AG10803 (cell line): ENCODE results near the gene FOXK1.

Experiments used
- DNase-seq: peaks from one replicate; pipeline ENCODE4 v3.0.0; 2010; ENCODE audit warnings: low read depth
- H3K4me3 ChIP-seq: 2 replicates; pipeline ENCODE4 v1.5.1; 2011; ENCODE audit warnings: mild to moderate bottlenecking, low read length, control low read depth
- TF ChIP-seq, protein P1 (sequence below): conservative IDR thresholded peaks from 2 replicates; pipeline ENCODE4 v1.5.1; 2011; ENCODE audit warnings: mild to moderate bottlenecking, low read length, control low read depth, inconsistent platforms

The FOXK1 gene

DNA sequence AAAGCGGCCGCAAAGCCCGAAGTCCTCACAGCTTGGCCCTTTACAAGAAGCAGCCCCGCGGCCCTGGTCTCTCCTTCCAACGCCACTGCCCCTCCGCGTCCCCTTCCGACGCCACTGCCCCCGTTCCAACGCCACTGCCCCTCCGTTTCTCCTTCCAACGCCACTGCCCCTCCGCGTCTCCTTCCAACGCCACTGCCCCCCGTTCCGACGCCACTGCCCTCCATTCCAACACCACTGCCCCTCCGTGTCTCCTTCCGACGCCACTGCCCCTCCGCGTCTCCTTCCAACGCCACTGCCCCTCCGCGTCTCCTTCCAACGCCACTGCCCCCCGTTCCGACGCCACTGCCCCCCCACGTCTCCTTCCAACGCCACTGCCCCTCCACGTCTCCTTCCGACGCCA is 126.5 kb downstream of the FOXK1 start:
- H3K4me3 ChIP-seq: no peak overlapping the region
- TF ChIP-seq, protein P1, sequence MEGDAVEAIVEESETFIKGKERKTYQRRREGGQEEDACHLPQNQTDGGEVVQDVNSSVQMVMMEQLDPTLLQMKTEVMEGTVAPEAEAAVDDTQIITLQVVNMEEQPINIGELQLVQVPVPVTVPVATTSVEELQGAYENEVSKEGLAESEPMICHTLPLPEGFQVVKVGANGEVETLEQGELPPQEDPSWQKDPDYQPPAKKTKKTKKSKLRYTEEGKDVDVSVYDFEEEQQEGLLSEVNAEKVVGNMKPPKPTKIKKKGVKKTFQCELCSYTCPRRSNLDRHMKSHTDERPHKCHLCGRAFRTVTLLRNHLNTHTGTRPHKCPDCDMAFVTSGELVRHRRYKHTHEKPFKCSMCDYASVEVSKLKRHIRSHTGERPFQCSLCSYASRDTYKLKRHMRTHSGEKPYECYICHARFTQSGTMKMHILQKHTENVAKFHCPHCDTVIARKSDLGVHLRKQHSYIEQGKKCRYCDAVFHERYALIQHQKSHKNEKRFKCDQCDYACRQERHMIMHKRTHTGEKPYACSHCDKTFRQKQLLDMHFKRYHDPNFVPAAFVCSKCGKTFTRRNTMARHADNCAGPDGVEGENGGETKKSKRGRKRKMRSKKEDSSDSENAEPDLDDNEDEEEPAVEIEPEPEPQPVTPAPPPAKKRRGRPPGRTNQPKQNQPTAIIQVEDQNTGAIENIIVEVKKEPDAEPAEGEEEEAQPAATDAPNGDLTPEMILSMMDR: no peak
- no peak for DNase-seq

DNA sequence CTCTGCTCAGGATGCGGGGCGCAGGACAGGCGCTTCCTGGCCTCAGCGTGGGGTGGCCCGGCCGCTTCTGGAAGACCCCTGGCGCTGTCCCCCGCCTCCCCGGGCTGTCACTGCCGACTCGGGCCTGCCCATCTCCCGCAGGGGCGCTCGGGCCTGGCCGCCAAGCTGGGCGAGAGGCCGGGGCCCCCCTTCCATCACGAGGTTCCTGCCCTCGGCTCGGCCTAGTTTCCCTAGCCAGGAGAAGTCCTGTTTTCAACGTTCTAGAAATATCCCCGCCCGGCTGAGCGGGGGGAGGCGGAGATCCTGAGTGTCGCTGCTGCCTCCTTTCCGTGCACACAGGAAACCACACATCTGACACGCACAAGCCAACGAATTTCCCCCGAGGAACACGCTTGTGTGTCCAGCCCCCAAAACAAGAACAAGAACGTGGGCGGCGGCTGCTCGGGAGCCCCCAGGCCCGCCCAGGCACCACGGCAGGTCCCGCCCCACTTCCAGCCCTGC is 127.0 kb downstream of the FOXK1 start:
- no peak for DNase-seq
- TF ChIP-seq, protein P1: no peak
- H3K4me3 ChIP-seq: no peak overlapping the region

DNA sequence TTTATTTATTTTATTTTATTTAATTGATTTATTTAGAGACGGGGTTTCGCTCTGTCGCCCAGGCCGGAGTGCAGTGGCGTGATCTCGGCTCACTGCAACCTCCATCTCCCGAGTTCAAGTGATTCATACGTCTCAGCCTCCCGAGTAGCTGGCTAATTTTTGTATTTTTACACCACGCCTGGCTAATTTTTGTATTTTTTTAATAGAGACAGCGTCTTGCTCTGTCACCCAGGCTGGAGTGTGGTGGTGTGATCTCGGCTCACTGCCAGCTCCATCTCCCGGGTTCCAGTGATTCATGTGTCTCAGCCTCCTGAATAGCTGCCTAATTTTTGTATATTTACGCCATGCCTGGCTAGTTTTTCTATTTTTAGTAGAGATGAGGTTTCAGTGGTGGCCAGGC is 127.6 kb downstream of the FOXK1 start:
- TF ChIP-seq, protein P1: no peak
- H3K4me3 ChIP-seq: no peak overlapping the region
- DNase-seq: no peak

DNA sequence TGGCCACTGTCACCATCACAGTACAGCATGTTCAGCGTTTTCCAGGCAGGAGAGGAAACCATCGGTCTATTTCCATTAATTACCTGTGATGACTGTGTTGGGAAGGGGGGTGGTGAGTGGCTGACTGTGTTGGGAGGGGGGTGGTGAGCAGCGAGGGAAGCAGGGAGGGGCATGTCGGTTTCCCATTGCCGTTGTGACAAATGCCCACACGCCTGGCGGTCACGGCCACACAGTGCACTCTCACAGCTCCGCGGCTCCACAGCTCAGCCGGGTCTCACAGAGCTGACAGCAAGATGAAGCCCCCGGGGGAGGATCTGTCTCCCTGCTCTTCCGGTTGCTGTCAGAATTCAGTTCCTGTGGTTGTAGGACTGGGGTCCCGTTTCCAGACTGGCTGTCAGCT is 132.3 kb downstream of the FOXK1 start:
- no peak for DNase-seq
- no peak overlapping the region for H3K4me3 ChIP-seq
- TF ChIP-seq, protein P1: no peak

DNA sequence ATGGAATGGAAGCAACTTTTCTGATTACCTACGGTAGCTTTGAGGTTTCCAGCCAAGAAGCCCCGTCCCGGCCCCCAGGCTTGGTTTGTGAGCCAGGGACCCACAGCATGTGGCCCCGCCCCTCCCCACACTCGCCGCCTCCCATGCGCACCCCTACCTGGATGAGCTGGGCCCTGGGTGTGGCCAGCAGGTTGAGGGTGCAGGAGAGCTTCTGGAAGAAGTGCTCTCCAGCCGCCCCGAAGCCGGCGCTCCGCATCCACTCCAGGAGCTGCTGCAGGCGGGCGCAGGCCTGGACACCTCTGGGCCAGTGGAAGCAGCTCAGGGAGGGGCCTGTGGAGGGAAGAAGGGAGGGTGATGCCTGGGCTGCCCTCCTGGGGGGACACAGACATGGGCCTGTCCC is 133.0 kb downstream of the FOXK1 start:
- TF ChIP-seq, protein P1: no peak
- no peak for DNase-seq
- no peak overlapping the region for H3K4me3 ChIP-seq

DNA sequence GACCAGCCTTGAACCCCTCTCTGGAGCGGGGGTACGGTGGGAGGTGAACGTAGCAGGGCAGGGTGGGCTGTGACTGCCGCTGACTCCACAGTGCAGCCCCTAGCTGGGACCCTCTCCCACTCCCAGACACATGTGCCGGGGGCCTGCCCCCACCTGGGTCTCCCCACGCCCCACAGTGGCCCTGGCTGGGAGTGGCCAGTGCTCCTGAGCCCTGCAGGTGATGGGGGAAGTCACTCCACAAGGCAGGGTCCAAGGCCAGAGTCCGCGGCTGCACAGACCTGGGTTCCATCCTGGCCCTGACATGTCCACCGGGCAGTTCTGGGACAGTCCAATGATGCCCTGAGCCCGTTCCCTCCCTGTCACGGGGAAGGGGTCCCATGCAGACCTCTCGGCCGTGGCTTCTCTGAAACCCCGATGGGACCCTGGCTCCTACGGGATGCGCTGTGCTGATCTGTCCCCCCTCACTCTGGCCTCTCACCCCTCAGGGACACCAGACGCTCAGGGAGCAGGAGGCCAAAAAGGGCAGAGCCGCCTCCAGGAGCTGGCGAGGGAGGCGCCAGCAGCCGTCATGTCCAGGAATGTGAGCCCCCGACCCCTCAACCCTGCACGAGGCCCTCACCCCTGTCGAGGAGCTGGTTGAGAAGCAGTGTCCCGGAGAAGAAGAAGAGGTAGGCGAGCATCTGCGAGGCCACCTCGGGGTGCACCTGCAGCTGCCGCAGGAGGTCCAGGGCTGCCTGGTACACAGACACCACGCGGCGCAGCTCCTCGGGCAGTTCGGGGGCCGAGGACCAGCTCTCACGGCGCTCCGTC is 133.7 kb downstream of the FOXK1 start:
- no peak overlapping the region for H3K4me3 ChIP-seq
- no peak for DNase-seq
- TF ChIP-seq, protein P1: no peak

- no peak for DNase-seq
- TF ChIP-seq, protein P1: no peak
- no peak overlapping the region for H3K4me3 ChIP-seq
These were observed 134.5 kb downstream of the FOXK1 start for GRCh38 chr7:4816419-4817080.
